Loucy (cell line): Measurements from ENCODE around the gene EMILIN3.

Experiments used
- H2AFZ ChIP-seq: fragments of 200-600 bp; sonication (generic); 2 replicates; pipeline ENCODE4 v1.6.0; 2016; ENCODE audit warnings: antibody characterized with exemption, mild to moderate bottlenecking, low read length, moderate library complexity
- H3F3A ChIP-seq: fragments of 200-600 bp; 2 replicates; pipeline ENCODE4 v1.6.0; 2016; ENCODE audit warnings: antibody characterized with exemption, low read depth, mild to moderate bottlenecking
- H3K27me3 ChIP-seq: fragments of 200-600 bp; sonication (generic); 2 replicates; pipeline ENCODE4 v1.6.1; 2014; ENCODE audit warnings: low read length, mild to moderate bottlenecking; ENCODE audit not compliant: insufficient read depth, poor library complexity, severe bottlenecking
- H3K36me3 ChIP-seq: fragments of 200-600 bp; sonication (generic); 2 replicates; pipeline ENCODE4 v1.6.1; 2016; ENCODE audit warnings: low read length; ENCODE audit not compliant: insufficient read depth
- H3K4me1 ChIP-seq: fragments of 200-600 bp; sonication (generic); 2 replicates; pipeline ENCODE4 v1.5.1; 2014; ENCODE audit warnings: low read length, mild to moderate bottlenecking; ENCODE audit not compliant: insufficient read depth, poor library complexity, severe bottlenecking
- H3K4me2 ChIP-seq: fragments of 200-600 bp; sonication (generic); 2 replicates; pipeline ENCODE4 v1.6.0; 2014; ENCODE audit warnings: antibody characterized with exemption, low read length, low read depth, mild to moderate bottlenecking; ENCODE audit not compliant: poor library complexity, severe bottlenecking
- H3K4me3 ChIP-seq: fragments of 200-600 bp; sonication (generic); 2 replicates; pipeline ENCODE4 v1.5.1; 2014; ENCODE audit warnings: low read length, mild to moderate bottlenecking, mixed read lengths; ENCODE audit not compliant: poor library complexity, severe bottlenecking
- H3K79me2 ChIP-seq: fragments of 200-600 bp; sonication (generic); 2 replicates; pipeline ENCODE4 v1.6.1; 2014; ENCODE audit warnings: low read length; ENCODE audit not compliant: insufficient read depth
- H3K9ac ChIP-seq: fragments of 200-600 bp; sonication (generic); 2 replicates; pipeline ENCODE4 v1.6.0; 2014; ENCODE audit warnings: mild to moderate bottlenecking, low read depth, low read length, moderate library complexity; ENCODE audit not compliant: poor library complexity, severe bottlenecking
- H3K9me2 ChIP-seq: fragments of 200-600 bp; sonication (generic); replicated peaks from 2 replicates; pipeline ENCODE4 v1.6.1; 2016; ENCODE audit warnings: low read depth, low read length, mixed read lengths
- H3K9me3 ChIP-seq: fragments of 200-600 bp; sonication (generic); 2 replicates; pipeline ENCODE4 v1.6.1; 2014; ENCODE audit warnings: mild to moderate bottlenecking, antibody characterized with exemption, low read length, low read depth; ENCODE audit not compliant: insufficient read depth
- H4K20me1 ChIP-seq: fragments of 200-600 bp; sonication (generic); 2 replicates; pipeline ENCODE4 v1.6.0; 2014; ENCODE audit warnings: antibody characterized with exemption, low read length, mild to moderate bottlenecking; ENCODE audit not compliant: insufficient read depth, poor library complexity, severe bottlenecking
- CTCF ChIP-seq: fragments of 200-600 bp; sonication (generic); conservative IDR thresholded peaks from 2 replicates; pipeline ENCODE4 v1.5.1; 2014; ENCODE audit warnings: mild to moderate bottlenecking, antibody characterized with exemption, low read length
- EZH2phosphoT487 ChIP-seq: fragments of 200-600 bp; IDR thresholded peaks from 2 replicates; pipeline ENCODE4 v1.6.1; 2018; ENCODE audit warnings: antibody characterized with exemption, mild to moderate bottlenecking, moderate library complexity, borderline replicate concordance

The EMILIN3 gene

DNA sequence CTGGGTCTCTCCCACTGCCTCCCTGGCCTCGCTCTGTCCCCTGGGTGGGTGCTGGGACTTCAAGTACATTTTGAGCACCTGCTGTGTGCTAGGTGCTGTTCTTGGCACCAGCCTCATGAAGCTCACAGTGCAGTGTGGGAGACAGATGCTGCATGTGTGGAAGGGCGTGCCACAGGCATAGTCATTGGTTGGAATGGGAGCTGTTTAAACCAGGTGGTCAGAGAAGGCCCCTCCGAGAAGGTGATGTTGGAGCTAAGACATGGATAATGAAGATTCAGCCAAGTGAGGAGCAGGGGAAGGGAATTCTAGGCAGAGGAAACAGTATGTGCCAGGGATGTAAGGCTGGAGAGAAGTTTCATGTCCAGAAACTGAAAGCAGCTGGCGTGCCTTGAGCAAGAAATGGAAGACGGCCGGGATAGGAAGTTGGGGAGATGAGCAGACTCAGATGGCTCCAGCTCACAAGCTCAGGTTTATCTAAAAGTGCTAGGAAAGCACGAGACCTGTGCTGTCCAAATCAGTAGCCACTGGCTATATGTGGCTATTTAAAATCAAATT, 16.1 kb downstream of the EMILIN3 start:
- no peak overlapping the region for H3K4me3 ChIP-seq
- no peak overlapping the region for H3K4me2 ChIP-seq
- no peaks in the 10 kb centered on the region for H3K9me3 ChIP-seq
- TF ChIP-seq EZH2phosphoT487: no peak
- no peak for TF ChIP-seq CTCF
- no peak overlapping the region for H2AFZ ChIP-seq
- no peaks in the 10 kb centered on the region for H3K9me2 ChIP-seq
- H3K4me1 ChIP-seq: no peaks in the 10 kb centered on the region
- H3K36me3 ChIP-seq: no peaks in the 10 kb centered on the region
- H3F3A ChIP-seq: no peaks in the 10 kb centered on the region
- H3K27me3 ChIP-seq: no peaks in the 10 kb centered on the region
- H4K20me1 ChIP-seq: no peaks in the 10 kb centered on the region
- H3K9ac ChIP-seq: no peak overlapping the region
- no peaks in the 10 kb centered on the region for H3K79me2 ChIP-seq

- Histone ChIP-seq H3K79me2 (no peaks in the 10 kb centered on the region), H3K4me1 (no peaks in the 10 kb centered on the region), H3K9me2 (no peaks in the 10 kb centered on the region), H3K9ac (no peak overlapping the region), H3K36me3 (no peaks in the 10 kb centered on the region), H3K9me3 (no peaks in the 10 kb centered on the region), H3K4me3 (no peak overlapping the region), H3F3A (no peaks in the 10 kb centered on the region), H3K27me3 (no peaks in the 10 kb centered on the region), H4K20me1 (no peaks in the 10 kb centered on the region), H3K4me2 (no peak overlapping the region), H2AFZ (no peak overlapping the region)
- TF ChIP-seq EZH2phosphoT487 (no peak), CTCF (no peak)
Measured at GRCh38 chr20:41349943-41350342, 16.7 kb downstream of the EMILIN3 start.

- H3K9ac ChIP-seq: no peak overlapping the region
- no peaks in the 10 kb centered on the region for H3F3A ChIP-seq
- no peaks in the 10 kb centered on the region for H3K79me2 ChIP-seq
- H2AFZ ChIP-seq: no peak overlapping the region
- H3K9me2 ChIP-seq: no peaks in the 10 kb centered on the region
- no peaks in the 10 kb centered on the region for H3K4me1 ChIP-seq
- H3K9me3 ChIP-seq: no peaks in the 10 kb centered on the region
- H4K20me1 ChIP-seq: no peaks in the 10 kb centered on the region
- no peaks in the 10 kb centered on the region for H3K36me3 ChIP-seq
- no peaks in the 10 kb centered on the region for H3K27me3 ChIP-seq
- H3K4me3 ChIP-seq: no peak overlapping the region
- H3K4me2 ChIP-seq: no peak overlapping the region
- no peak for TF ChIP-seq CTCF
- no peak for TF ChIP-seq EZH2phosphoT487
Measured at GRCh38 chr20:41349266-41349665, 17.4 kb downstream of the EMILIN3 start.
